GM12891 (cell line): ENCODE results near the gene TMLHE.
A peak's percentile ranks its signal among the peaks of the same experiment; 100 is the strongest.
"Not testable (repeated sequence)": the region's sequence is repeated elsewhere in the genome, so short reads cannot be mapped to it uniquely, and the experiment has no call there.

Source experiments
- DNase-seq: peaks from one replicate; pipeline ENCODE4 v3.0.0; 2011; ENCODE audit warnings: low spot score; ENCODE audit not compliant: insufficient read length
- FAIRE-seq: peaks from 2 replicates; lab custom pipeline; 2011; peaks lifted over from hg19 to GRCh38; lab: Jason Lieb, UNC
- PAX5 ChIP-seq: IDR thresholded peaks from 2 replicates; pipeline ENCODE4 v1.6.1; 2011; ENCODE audit warnings: low read length, moderate library complexity, mild to moderate bottlenecking; ENCODE audit not compliant: insufficient read depth, severe bottlenecking
- POLR2A ChIP-seq: IDR thresholded peaks from 2 replicates; pipeline ENCODE4 v1.6.1; 2011; ENCODE audit warnings: low read depth, low read length, control low read depth
- POLR2AphosphoS5 ChIP-seq: IDR thresholded peaks from 2 replicates; pipeline ENCODE4 v1.6.1; 2011; ENCODE audit warnings: low read depth, low read length, control low read depth
- POU2F2 ChIP-seq: IDR thresholded peaks from 2 replicates; pipeline ENCODE4 v1.6.1; 2011; ENCODE audit warnings: low read depth, mild to moderate bottlenecking, control low read depth, low read length, moderate library complexity
- SPI1 ChIP-seq: IDR thresholded peaks from 2 replicates; pipeline ENCODE4 v1.6.1; 2011; ENCODE audit warnings: low read depth, low read length, control low read depth
- TAF1 ChIP-seq: IDR thresholded peaks from 2 replicates; pipeline ENCODE4 v1.6.1; 2011; ENCODE audit warnings: low read depth, low read length, control low read depth

The TMLHE gene

DNA sequence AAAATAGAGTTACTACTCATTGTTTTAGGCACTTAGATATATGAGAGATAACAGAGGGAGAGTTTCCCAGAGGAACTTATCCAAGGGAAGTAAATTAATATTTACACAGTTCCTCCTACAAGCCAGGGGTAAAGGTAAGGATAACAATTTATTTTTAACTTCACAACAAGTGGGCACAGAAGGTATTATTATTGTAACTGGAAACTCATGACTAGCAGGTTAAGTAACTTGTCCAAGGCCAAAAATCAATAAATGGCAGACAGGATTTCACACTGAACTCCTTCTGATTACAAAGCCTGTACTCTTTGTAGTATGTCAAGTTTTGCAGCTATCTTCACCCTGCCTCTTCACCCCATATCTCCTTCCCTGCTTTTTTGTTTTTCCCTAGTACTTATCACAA lies 107.5 kb downstream of the TMLHE start:
- DNase-seq, result no peak
- no peak for FAIRE-seq
- TF ChIP-seq POLR2A (no peak), POU2F2 (no peak), PAX5 (no peak), POLR2AphosphoS5 (no peak), TAF1 (no peak), SPI1 (no peak)

GRCh38 chrX:155495134-155495533 lies 117.6 kb downstream of the TMLHE start:
- DNase-seq, FAIRE-seq: not testable (repeated sequence)

DNA sequence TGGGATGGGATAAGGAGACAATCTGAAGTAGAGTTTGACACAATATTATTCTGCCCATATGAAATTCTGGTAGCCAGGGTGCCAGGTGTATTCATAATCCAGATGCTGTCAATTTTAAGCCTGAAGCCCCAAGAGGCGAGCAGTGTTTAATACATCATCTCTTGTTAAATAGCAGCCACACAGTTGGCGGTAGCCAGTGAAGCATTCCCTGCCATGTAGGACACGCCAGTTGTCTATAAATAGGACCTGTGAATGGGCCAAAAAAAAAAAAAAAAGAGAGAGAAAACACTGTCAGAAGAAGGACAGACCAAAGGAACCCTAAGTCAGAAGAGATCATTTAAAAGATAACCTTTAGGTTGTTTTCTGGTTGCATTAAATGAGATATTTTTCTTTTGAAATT lies 121.3 kb downstream of the TMLHE start:
- FAIRE-seq, DNase-seq: not testable (repeated sequence)

GRCh38 chrX:155477136-155477535 lies 135.6 kb downstream of the TMLHE start:
- peak; percentile 16 for FAIRE-seq
- not testable (repeated sequence) for DNase-seq

- peak; percentile 89 for FAIRE-seq
- DNase-seq, result not testable (repeated sequence)
These were observed 146.3 kb downstream of the TMLHE start for GRCh38 chrX:155466269-155466938.

- DNase-seq, FAIRE-seq: not testable (repeated sequence)
These were observed 152.3 kb downstream of the TMLHE start for GRCh38 chrX:155460501-155460900.

- DNase-seq, FAIRE-seq: not testable (repeated sequence)
These were observed 154.3 kb downstream of the TMLHE start, which contains the start of gene F8A3 for GRCh38 chrX:155458471-155458870. TSS of gene F8A3 (minus strand) at chrX:155458620. CDS start at chrX:155458600, 20 bp downstream.

DNA sequence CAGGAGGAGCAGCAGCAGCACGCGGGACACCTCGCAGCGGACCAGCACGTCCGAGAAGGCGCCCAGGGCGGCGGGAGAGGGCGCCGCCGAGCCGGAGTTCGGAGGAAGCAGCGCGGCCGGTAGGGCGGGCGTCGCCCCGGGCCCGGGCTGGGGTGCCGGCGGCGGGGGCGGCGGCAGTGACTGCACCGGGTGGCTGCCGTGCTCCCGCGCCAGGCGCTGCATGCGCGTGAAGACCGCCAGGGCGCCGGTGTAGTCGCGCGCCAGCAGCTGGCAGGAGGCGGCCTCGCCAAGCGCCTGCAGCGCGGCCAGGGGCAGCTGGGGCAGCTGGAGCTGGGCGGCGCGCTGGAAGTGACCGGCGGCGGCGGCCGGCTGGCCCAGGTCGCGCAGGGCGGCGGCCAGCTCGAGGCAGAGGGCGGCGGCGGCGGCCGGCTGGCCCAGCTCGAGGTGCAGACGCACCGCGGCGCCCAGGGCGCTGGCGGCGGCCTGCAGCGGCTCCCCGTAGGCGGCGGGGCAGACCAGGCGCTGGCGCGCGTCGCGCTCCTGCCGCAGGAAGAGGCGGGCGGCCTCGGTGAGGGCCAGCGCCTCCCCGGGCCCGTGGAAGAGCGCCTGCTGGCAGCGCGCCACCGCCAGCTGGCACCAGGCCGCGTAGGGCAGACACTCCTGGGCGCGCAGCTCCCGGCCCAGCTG lies 154.8 kb downstream of the TMLHE start:
- DNase-seq, FAIRE-seq: not testable (repeated sequence)

DNA sequence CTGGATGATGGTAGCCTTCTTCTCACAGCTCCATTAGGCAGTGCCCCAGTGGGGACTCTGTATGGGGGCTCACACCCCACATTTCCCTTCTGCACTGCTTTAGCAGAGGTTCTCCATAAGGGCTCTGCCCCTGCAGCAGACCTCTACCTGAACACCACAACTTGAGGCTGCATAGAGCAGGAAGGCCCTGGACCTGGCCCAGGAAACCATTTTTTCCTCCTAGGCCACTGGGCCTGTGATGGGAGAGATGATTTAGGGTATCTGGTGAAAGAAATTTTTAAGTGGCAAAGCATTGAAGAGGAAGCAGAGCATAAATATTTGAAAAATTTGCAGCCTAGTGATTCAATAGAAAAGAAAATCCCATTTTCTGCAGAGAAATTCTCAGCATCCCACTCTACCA lies 171.7 kb downstream of the TMLHE start:
- no peak for DNase-seq
- no peak for FAIRE-seq
- no peak for TF ChIP-seq POLR2A
- no peak for TF ChIP-seq SPI1
- TF ChIP-seq PAX5, result no peak
- no peak for TF ChIP-seq POU2F2
- TF ChIP-seq TAF1, result no peak
- no peak for TF ChIP-seq POLR2AphosphoS5
